Stimulated activated naive CD4-positive, alpha-beta T cell (primary cell): ENCODE results near the gene ASXL1.

Experiments used
- DNase-seq, 6 experiments: peaks; one replicate each; lab custom pipeline; 2025; lab: John Stamatoyannopoulos, UW

ASXL1 gene

DNA sequence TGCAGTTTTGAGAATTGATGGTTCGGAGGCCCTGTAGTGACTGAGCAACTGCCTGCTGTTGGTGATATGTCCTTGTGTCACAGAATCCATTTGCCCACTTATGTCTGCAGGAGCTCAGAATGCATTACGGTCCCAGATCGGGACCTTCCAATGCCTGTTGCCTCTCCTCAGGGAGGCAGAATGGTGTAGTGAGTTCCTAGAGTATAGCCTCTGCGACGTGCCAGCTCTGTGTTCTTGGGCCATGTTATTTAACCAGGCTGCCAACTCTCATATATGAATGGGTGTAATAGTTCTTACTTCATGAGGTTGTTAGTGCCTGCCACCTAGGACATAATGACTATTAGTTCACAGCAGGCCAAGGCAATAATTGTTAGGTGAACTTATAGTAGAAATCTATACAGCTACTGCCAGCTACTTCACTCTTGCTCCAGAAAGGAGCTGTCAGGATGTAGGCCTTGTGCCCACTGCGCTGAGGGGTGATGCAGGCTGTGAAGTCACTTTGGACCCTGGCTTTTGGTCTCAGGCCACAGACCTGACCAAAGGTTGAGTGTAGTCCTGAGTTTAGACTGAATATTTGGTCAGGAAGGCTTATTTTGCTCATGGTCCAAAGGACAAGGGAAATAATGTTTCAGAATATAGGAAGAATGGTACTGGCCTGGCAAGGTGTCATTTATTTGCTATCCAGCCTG is 82.1 kb downstream of the ASXL1 start:
- DNase-seq, result no peak

DNA sequence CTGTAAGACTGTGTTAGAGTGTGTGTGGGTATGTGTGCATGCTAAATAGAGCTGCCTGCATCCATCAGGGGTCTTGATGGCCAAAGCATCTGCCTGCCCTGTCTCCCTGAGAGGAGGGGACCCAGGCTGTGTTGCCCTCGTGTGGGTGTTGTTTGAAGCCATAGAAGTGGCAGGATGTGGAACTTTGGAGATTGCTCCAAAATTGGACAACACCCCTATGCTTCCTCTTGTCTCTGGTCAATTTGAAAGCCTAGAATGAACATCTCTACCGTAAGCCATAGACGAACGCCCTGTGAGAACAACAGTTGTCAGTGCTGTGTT is 82.6 kb downstream of the ASXL1 start:
- no peak for DNase-seq

DNA sequence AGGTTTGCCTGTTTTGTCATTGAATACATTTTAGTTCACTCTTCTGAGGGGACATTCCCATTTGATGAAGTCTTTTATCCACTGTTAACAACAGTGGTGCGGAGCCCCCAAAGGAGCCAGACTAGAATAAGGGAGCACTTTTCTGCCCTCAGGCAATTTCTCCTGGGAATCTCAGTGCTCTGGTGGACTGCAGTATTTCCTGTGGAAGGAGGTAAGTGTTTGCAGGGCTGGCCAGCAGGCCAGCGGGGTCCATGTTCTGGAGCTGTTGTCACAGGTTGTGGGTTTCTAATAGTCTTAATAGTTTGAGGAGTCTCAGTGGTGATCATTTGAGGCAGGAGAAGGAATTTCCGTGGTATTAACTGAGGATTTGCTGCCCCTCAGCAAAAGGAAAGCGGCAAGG is 83.5 kb downstream of the ASXL1 start:
- DNase-seq, result no peak

DNA sequence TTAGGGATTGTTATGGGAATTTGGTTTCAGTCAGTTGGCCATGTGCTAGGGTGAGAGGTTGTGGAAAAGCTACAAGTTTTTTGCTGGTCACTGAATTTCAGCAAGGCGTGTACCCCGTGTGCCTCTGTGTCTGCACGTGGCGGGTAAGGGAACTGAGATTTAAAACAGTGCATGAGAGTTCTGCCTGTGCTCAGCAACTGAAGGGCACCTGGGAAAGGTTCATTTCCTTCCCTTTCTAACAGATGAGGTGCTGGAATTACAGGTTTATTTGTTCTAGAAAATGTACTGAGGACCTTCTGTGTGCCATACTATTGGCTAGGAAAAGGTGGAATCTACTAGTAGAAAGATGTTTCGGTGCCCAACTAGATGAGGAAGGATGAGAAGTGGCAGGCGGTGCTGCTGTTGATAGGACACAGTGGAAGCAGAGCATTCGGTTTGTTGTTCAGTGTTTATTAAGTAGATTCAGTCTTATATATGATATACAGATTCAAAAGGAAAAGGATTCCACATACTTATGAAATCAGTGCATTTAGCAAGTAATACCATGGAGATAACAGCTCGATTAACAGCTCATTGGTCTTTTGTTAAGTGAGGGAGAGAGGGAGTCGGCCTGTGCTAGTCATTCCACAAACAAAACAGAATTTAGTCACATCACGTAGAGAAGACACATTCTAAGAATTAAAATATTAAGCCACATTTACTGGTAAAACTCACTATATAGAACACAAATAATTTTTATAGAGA is 84.7 kb downstream of the ASXL1 start:
- DNase-seq, result no peak

DNA sequence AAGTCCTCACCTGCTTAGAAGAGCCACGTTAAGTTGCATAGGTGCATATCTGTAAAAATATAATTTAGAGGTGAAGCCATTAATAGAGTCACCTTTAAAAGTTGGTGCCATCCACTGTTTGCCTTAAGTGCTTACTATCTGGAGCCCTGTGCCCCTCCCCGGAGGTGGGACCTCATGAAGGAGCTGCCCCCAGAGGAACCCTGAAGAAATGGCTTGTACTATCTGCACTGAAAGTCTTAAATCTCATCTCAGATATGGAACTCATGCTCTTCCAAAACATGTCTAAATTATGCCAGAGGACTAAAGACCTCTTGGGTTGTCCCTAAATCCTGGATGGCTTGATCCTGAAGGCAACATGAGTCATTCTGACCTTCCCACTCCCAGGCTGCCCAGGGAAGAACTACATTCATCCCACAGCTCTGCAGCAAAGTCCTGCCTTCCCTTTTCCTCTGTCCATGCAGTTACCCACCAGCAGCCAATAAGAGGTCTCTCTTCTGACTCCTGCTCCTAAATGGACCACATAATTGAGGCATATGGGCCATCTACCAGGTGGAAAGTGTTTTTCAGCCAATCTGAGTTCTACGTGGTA is 85.3 kb downstream of the ASXL1 start:
- peak in 1 of 6 experiments; percentile 12 for DNase-seq

DNA sequence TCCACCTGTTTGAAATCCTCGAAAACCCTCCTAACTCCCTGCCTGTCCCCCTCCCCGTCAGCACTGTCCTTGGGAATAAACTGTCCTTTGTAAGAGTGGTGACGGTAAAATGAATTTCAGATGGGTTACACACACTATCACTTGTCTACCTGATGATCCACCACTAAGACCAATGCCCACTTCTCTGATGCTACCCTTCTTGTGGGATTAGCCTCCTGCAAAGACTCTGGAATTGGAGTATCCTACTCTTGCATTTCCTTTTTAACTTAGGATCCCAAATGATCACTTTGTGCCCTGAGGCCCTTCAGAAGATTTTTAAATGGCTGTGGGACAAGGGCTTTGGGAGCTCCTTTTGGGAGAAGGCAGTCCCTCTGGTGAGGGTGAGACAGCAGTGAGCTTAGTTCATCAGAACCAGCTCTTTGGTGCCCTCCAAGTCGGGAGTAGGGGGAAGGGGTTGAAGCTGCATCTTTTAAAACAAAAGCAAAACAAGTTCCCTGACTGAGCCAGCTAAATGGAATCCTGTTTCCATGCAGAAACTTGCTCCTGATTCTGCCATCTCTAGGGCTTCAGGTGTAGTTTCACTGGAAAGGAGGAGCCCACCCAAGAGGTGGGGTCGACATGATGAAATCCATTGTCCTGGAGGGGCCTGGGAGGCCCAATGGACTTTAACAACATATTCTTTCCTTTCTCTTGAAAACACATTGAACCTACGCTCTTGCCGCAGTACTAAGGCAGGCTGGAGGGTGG is 86.5 kb downstream of the ASXL1 start:
- DNase-seq, result no peak

DNA sequence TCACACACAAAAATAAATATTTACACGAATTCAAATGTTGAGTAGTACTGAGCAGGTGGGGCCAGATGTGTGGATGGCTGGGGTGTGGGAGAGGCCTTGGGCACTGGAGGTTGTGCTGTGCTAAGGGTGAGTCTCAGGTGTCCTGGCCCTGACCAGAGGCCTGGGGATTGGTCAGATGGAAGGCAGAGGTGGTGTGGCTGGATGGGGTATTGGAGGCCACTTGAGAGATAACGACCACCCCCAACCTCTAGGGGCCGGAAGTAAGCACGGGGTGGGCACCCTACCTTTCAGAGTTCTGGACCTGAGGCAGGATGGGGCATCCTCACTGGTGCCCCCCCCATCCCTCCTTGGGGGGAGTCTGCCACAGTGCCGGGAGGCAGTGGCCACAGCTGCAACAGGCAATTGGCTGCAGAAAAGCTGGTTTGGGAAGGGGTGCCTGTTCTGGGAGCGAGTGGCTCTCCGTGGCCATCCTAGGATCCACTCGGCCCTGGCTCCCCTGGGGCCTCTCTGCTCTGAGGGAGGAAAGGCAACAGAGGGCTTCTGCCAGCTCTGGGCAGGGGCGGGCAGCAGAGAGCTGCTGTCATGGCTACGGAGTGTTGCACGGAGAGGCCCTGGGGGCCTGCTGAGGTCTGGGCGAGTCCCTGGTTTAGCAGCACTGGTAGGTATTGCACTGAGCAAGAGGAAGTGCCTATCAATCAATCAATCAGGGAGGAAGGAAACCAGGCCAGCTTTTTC is 87.6 kb downstream of the ASXL1 start:
- no peak for DNase-seq

DNA sequence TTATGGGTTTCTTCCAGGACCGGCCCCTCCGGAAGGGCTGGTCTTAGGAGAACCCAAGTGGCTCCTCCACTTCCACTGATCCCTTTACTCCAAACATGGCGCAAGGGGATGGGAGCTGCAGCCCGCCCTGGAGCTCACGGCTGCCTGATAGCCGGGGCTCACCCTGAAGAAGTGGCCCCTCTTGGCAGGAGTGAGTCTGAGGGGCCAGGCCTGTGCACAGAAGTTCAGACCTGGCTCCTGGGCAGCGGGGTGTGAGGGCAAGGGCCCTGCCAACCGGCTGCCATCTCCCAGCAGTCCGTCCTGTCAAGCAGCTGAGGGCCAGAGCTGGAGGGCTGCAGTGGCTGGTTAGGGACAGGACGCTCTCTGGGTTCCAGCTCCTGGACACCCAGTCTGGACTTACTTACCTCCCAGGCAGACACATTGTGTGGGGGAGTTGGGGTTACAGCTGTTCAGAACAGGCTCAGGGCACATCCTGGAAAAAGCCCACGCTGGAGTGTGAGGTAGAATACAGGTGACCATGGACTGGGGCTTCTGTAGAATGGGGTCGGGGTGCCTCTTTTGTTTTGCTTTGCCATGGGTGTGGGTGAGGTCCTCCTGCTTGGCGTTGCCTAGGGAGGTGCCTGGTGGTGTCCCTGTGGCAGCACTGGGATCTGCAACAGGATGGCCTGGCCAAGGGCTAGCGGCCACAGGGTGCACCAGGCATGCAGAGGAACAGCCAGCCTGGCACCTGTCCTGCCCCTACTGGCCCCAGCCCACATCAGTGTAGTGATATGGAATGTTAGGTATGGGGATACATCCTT is 88.4 kb downstream of the ASXL1 start:
- no peak for DNase-seq

DNA sequence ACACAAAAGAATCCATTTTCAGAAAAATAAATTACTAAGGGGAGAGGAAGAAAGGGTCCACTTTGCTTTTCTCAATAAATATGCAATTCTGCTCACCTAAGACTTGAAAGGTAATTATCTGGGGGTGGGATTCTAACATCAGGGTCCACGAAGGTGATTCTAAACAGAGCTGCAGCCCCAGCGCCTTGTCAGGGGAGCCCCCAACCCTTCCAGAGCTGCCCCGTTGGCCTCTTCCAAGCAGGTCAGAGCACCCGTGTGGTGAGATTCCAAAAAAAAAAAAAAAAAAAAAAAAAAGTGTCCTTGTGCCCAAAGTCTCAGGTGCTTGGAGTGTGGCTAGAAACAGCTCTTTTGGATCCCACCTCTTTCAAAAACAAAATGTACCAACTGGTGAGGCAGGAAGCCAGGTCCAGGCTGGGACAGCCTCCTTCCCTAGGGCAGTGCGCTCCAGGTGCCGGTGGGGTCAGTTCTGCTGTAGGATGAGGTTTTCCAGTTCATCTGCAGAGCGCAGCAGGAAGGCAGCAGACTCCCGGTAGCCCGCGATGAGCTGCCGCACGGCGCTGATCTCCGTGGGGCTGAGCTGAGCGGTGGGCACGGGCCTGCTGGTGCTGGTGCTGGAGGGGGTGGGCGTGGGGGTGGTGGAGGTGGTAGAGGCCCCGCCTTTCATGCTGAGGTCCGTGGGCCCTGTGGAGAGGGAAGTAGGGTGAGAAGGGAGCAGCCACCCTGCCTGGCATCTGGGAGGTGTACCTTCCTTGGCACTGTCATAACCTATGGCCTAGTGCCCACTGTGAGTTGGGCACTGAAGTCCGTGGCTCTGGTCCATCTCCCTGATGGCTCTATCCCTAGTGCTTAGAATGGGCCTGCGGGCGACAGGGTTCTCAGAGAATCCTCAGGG is 89.3 kb downstream of the ASXL1 start:
- no peak for DNase-seq

DNA sequence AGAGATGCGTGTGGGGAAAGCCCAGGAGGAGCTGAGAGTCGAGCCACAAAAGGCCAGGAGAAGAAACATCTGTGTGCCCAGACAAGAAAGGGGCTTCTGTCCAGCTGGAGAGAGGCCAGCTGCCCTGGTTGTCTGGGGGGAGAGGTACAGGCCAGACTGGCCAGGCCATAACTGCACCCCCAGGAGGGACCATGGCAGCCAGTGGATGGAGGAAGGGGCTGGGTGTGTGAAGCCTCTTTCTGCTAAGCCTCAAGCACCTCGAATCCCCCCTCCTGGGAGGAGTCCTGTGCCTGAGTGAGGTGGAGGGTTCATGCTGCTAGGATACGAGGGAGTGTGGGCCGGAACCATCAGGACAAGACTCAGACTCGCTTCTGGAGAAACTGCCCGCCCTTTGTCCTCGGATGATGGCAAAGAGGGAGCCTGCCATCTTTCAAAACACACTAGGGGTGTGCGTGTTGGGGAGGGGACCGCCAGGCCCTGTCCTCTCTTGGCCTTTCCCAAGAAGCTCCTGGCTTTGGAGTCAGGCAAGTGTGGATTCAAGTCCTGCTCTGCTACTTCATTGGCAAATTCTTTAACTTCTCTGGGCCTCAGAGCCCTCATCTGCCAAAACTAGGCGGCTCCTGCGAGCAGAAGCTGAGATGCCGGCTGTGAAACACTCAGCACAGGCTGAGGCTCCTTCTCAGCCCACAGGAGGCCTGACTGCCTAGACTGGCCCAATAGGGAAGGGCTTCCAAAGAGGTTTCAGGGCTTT is 90.3 kb downstream of the ASXL1 start:
- DNase-seq, result no peak

DNA sequence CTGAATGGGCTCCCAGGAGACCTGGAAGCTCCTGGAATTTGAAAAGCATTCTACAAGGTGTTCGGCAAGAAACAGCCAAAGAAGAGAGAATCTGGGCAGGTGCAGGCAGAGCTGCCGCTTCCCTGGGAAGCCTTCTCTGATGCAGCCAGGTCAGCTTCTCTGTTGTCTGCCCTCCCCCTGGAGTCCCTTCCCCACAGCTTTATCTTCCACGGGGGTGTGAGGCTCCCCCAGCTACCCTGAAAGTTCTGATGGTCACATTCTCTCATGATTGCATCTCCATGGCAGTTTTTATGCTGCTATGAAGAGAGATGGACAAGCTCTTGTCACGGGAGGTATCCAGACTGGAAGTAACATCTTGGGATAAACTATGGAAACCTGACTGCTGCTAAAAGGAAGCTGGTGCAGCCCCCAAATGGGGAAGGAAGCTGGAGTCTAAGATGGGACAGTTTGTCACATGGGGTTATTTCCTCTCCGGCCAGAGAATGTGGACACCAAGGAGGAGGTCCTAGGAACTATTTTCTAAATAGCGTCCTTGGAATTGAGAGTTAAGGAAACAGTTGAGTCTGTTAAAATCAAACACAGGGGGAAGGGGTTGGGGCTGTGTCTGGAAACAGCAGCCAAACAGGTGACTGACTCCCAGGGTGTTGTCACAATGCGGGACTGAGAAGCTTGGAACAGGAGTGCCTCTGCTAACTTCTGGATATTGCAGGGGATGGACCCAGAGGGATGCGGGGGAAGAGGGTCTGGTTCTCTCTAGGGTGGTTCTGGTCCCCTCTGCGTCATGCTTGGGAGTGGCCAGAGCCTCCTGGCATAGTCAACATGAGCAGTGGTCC is 91.1 kb downstream of the ASXL1 start:
- DNase-seq, result no peak

DNA sequence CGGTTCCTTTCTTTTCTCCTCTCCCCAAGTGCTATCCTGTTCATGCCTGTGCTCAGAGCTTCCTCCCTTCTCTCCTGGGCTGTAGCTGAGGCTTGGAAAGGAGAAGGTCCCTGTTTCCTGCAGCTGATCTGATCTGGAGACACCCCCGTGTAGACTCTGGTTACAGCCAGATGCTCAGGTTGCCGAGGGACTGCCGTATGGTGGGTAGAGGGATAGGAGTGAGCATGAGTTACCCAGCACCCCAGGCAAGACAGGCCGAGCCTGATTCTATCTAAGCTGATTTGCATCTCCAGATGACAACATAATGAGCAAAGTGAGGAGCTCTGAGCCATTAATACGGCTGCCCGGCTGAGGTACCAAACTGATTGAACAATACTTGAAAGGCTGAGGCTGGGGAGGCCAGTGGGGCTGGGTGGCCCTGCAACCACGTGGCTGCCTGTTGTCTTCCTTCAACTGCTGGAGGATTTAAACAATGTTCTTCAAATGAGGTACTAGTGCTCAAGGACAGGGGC is 91.8 kb downstream of the ASXL1 start:
- no peak for DNase-seq

DNA sequence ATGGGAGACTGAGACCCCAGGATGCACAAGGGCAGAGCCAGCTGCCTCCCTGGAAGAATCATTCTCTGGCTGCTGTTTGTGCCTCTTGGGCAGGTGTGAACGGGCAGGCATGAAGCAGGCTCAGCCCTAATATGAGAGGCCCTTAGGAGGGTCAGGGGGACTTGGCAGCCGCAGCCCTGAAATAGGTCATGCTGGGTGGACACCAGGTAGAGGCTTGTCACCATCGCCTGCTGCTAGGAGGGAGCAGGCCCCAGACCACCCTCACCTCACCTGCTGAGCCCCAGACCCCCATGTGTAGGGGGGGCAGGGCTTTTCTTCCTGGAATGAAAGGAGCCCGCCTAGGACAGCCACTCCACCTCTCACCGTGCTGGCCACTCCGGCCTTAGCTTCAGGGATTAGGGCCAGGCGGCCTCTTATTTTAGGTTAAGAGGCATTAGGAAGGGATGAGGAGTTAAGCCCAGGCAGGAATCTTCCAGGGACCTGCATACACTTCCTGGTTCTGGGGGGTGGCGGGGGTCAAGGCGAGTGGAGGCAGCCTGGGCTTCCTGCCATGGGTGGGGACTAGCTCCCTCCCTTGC is 92.4 kb downstream of the ASXL1 start:
- no peak for DNase-seq

DNA sequence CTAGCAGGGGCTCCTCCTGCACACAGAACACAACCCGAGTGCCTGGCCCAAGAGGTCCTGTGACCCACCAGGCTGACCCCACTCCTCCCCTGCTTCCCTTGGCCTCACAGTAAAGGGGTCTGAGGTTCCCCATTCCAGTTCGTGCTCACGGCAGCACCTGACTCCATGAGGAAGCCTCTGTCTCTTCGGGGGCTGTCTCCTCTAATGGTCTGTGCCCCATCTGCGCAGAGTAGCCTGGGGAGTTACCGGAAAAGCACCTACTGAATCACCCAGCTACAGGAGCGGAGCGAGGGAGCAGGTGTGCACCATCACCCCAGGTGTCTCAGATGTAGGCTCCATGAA is 93.2 kb downstream of the ASXL1 start:
- DNase-seq, result no peak

DNA sequence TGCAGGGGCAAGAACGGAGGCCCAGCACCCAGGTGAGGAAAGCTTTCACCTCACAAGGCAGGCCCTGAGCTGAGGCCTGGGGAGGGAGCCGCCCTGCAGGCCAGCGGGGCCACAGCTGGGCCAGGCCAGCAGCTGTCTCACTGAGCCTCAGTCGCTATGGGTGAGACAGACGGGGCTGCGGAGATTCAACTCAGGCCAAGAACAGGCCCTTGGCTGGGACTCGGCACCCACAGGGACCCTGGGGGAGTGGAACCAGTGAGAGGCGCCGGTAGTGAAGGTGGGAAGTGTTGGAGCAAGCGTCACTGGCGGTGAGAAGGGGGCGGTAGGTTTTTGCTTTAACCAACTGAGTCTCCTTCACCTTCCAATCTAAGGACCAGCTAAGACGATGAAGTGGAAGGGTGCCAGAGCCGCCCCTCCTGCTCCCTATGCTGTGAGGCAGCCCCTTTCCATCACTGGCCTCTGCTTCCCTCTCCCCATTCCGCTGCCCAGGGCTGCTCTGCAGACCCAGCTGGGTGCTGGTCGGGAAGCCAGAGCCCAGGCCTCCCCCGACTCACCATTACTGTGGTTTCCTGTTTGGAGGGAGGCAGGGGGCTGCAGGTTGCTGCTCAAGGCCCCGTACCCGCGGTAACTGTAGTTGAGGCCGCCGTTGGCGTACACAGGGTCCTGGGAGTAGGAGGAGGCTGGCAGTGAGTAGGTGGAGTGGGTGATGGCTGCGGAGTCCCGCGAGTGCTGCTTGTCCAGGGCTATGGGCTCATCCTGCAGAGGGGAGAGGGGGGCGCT is 93.7 kb downstream of the ASXL1 start:
- no peak for DNase-seq

DNA sequence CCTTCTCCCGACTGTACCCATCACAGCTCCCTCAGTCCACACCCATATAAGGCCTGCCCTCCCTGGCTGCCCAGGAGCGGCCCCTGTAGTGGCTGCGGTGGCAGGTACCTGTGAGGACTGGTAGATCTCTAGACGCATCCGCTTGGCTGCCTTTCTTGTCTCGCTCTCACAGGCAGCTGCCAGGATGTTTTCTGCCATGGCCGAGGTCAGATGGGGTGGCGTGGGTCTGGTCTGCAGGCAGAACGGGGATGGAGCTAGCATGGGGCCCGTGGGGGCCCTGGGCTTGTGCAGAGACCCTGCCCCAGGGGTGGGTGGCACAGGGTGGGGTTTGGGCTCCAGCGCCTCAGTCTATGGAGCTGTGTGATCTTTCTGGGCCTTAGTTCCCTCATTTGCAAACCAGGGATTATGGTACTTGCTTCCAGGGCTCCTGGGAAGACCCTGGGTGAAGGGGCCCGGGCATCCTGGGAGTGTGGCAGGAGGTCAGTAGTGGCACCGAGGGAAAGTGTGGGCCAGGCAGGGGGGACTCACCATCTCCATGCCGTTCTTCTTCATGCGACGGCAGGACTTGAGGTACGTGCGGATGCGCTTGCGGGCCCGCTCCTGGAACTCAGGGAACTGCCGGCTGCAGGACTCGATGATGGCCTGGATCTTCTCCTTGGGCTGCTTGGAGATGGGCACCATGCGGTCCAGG is 94.8 kb downstream of the ASXL1 start:
- no peak for DNase-seq
